Activated CD8-positive, alpha-beta memory T cell treated with anti-CD3 and anti-CD28 coated beads, Interleukin-2, amount 50 U/mL, for 4 hours (primary cell): Measurements from ENCODE around the gene CUBN.

Experiments
- DNase-seq: peaks from one replicate; pipeline ENCODE4 v3.0.0-alpha.2; 2020

The CUBN gene

GRCh38 chr10:16944402-16944801, 185.2 kb downstream of the CUBN start:
- DNase-seq, result no peak

- no peak for DNase-seq
Observed at GRCh38 chr10:16943295-16944285, 186.0 kb downstream of the CUBN start.

DNA sequence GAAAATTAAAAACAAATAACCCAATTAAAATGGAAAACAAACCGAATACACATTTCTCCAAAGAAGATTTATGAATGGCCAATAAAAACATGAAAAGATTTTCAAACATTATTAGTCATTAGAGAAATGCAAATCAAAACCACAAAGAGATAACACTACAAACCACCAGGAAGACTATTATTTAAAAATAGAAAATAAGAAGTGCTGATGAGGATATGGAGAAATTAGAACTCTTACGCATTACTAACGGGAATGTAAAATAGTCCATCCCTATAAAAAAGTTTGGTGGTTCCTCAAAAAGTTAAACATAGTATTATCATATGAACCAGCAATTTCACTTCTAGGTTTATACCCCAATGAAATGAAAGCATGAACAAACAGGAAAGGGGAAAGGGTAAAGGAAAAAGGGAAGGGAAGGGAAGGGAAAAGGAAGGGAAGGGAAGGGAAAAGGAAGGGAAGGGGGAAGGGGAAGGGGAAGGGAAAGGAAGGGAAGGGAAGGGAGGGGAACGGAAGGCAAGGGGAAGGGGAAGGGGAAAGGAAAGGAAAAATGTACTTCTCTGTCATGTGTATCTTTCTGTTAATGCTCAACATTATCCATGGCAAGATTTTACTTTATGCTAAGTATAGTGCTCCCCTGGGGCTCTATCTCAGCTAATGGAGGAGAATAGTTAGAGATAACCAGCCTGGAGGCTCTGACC, 187.1 kb downstream of the CUBN start:
- DNase-seq, result no peak

DNA sequence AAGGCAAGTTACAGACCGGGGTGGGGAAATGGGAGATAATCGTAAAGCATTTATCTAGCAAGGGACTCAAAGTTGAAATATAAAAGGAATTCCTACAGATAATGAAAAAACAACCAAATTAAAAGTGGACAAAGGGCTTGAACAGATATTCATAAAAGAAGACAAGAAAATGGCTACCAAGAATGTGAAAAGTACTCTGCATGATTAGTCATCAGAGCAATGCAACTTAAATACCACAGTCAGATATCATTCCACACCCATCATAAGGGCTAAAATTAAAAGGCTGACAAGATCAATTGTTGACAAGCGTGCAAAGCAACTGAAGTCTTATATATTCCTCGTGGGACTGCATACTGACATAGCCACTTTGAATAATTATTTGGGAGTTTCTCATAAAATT, 187.7 kb downstream of the CUBN start:
- no peak for DNase-seq

DNA sequence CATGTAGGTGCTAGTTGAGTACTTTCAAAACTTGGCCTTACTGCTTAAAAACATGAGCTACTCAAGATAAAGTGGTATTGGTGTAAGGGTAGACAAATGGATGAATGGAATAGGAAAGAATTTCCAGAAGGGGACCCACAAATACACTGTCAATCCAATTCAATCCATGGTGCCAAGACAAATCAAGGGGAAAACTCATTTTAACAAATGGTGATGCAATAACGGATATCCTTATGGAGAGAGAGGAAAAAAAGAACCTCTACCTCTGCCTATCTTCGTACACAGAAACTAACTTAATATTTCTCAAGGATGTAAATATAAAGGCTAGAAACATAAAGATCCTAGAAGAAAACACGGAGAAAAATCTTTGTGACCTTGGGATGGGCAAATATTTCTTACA, 188.5 kb downstream of the CUBN start:
- DNase-seq, result no peak

DNA sequence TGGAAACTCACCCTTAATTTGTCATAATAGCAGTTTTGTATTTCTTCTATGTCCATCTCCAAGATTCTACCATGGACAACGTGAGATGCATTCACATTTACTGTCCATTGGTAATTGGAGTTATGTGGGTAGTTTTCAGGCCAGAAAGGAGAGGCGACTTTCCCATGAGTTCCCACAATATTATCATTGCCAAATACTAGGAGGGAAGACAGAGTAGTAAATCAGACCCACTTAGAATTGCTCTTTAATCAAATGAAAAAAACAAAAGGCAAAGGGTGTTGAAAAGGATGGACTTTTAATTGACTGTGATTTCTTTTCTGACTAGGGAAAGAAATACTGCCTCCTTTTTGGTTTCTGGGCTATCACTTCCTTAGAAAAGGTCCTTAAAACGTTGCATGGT, 190.7 kb downstream of the CUBN start:
- DNase-seq, result no peak

- DNase-seq, result no peak
Observed at GRCh38 chr10:16934461-16934860, 195.2 kb downstream of the CUBN start.

GRCh38 chr10:16933783-16934182, 195.8 kb downstream of the CUBN start:
- DNase-seq, result no peak

DNA sequence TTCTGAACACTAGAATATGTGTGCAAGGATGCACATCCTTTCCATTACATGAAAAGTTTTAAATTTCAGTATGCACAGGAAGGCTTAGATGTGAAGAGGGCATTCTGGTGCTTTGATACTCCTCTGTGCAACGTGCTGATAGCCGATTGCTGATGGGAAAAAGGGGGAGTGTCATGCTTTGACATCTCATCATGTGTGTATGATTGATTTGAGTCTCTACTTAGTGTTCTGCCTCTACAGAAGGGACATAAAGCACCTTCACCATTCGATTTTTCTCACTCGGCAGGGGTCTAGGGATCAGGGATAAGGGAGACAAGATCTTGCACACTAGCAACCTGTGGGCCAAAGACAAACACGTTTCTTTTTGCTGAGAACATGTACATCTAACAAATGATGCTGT, 197.7 kb downstream of the CUBN start:
- no peak for DNase-seq

DNA sequence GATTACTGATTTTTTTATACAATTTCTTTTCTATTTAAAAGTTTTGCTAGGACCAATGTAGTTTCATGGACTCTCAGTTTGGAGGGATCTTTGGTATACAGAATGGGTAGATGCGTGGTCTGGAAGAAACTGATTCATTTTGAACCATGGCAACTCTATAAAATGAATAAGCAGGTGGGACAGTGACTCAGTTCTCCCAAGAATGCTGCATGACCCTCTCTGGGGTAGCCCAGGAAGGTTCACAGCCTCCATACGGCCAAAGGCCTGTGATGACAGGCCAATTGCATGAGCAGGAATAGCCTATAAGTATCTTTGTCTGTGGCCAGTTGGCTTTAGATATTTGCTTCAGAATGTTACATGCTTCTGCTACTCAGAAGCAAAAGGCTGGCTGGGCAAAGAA, 199.1 kb downstream of the CUBN start:
- DNase-seq, result no peak

DNA sequence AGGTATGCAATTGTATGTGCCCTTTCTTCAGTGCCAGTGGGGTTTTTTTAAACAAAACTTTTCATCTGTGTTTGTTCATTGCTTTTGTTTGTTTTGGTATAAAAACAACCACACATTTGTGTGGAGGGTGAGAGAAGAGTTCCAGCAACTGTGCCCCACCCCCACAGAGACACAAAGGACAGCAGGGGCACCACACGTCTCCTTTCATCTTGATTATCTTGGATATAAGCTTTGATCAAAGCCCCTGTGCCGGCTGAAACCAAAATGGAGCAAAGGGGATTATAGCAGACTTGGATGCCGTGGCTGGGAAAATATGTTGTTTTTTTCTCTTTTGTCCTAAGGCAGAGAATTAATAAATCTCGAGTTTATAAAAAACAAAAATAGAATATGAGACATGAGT, 200.5 kb downstream of the CUBN start:
- DNase-seq, result no peak

DNA sequence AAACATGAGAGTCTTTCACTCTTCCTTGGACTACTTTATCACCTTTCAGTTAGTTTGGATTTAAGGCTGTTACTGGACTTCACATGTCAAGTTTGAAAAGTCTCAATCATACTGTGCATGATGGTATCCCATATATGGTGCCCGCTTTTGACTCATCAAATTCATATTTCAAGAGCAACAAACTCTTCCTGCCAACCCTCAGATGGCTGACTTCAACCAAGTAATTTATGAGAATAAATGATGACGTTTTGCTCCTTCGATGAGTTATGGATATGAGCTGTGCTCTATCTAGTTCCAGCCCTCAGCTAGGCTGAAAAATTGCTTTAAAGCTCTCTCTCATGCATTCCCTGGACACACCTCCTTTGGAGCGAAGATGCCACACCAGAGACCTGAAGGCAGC, 202.1 kb downstream of the CUBN start:
- no peak for DNase-seq

GRCh38 chr10:16923726-16924125, 205.9 kb downstream of the CUBN start:
- DNase-seq, result no peak

GRCh38 chr10:16923309-16923708, 206.3 kb downstream of the CUBN start:
- no peak for DNase-seq

DNA sequence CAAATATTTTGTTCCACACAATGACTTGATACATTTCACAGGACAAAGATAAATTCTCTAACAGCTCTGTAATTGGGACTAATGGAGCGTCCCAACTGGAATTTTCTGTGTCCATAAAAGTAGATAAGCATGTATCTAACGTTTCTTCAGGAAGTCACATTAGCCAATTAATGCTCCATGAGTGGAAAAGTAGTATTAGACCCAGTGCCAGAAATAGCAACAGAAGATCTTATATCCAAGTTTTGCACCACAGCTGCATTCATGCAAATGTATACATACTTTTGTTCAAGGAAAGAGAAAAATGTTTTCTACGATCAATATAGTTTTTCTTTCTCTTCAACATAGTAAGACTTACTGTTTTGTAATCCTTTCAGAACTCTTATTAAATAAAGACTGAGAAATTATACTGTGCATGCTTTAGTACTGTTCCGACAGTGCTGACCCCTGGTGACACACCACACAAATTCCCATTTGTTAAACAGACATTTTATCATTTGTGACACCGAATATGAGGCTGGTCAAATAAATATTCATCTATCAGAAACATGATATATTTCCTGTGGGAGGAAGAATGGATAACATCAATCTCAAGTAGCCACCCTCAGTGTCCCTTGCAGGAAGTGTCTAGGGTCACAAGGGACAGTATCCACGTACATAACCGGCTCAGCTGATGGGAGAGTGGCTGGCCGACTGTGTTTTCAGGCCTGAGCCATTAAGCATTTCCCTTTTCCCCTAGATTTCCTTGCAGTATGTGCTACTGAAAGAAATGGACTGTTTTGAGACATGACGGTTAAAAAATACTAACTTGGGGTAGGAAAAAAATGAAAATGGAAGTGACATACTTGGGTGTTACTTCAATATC, 210.3 kb downstream of the CUBN start:
- no peak for DNase-seq

GRCh38 chr10:16916496-16916895, 213.1 kb downstream of the CUBN start:
- no peak for DNase-seq

DNA sequence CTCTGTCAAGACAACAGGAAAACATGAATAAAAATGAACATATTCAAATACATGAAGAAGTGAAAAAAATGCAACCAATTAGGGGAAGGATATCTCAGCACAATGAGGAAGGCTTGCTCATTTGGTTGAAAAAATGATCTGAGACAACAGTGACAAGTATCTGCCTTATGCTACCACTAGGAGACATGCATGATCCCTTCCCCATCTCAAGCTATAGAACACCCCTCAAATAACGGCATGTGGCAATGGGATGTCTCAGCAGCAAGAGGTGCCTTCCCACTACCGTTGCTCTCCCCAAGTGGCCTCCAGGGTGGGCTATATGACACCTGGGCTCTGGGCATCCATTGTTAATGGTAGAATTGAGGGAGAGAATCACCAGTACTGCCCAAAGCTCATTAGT, 214.3 kb downstream of the CUBN start:
- no peak for DNase-seq

DNA sequence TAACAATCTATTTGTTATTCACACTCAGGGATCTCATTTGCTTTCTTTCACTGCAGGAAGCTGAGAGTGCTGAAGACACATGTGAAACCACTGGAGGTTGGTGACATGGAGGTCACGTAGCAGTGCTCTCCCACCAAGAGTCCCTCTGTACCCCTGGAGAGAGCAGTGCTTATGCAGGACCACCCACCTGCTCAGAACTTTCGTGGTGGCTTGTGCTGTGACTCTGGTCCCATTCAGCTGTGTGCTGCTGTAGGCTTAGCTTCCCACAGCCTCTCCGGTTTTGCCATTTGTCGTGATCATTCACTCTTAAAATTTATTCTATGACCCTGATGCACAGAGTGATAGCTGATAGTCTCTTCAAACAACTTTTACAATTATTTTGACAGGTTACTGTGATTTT, 216.3 kb downstream of the CUBN start:
- no peak for DNase-seq

GRCh38 chr10:16910793-16911164, 218.8 kb downstream of the CUBN start:
- DNase-seq, result no peak

DNA sequence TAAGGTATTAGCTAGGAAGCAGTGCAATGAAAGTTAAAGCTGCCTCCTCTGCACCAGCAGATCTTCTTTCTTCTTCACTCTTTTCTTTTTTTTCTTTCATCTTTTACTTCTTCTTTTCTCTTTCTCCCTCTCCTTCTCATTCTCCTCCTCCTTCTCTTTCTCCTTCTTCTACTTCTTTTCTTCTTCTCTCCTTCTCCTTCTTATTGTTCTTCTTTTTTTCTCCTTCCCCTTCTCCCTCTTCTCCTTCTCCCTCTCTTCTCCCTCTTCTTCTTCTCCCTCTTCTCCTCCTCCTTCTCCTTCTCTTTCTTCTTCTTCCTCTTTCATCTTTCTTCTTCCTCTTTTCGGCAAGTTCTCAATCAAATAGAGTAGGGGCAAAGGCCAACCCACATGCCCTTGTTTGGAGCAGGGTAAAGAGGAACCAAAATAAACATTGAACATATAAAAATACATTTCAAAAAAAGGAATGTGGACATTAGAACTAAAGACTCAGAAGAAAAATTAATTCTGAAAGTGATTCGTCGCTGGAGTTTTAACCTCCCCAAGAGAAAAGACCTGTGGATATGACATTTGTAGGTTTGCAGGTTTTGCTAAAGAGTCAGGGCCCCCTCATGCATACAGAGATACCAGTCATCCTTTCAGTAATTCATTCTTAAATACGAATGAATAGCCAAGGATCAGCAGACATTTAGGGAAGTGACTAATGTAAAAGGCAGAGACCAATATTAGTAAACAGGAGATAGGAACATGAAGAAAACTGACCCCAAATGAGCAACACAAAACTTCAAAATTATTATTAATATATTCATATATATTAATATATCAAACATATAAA, 219.4 kb downstream of the CUBN start:
- no peak for DNase-seq

DNA sequence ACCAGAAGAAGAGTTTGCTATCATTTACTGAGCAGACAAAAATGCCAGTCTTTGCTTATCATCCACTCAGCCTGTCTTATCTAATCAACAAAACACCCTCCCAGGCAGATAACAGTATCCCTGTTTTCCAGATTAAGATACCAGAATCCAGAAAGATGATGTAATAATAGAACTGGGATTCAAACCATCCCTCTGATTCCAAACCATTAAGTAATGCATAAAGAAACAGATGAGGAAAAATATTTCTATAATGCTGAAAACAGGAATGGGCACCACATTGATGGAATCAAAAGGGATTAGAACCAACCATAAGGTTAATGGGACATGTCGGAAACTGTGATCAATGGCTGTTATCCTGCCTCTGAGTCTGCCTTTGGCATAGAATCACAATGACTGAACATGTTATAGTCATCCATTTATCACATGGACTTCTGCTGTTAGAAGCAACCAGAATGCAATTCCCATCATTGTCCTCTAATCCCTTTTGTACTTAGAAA, 220.3 kb downstream of the CUBN start:
- no peak for DNase-seq

DNA sequence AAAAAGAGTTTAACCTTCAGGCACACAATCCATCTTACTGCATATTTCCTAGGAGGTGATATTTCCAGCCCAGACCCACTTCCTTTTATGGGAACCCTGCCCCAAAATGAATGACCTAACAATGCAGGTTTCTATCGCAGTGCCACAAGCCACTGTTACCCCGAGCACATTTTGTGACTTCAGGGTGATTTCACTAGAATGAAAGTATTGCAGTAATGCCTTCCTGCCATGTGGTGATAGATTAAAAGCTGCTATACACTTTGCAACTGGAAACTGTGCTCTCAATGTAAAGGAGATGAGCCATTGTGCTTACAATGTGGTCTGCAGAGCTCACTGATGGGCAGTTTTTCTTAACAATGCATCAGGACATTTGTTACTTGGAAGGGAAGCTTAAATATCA, 221.9 kb downstream of the CUBN start:
- DNase-seq, result no peak
